ENCODE results near the gene DTD1.

DNA sequence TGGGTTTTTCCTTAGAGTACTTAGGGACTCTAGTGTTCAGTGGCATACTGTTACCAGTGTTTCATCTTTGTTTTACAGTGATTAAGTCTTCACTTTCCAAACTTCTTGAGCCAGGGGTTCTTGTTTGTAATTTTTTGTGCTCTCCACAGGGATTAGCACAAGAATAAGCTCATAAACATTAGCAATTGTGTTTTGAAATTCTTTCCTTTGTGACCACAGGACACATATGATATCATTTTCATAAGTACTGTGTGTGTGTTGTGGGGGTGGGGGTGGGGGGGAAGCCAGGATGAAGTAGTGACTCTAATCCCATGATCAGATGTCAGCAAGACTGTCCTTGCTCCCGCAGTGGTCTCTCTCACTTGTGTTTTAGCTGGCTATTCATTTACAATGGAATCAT, 124.3 kb downstream of the DTD1 start:
- TF ChIP-seq POLR2A (IDR thresholded peaks at IDR 0.05), result no peak
- TF ChIP-seq, protein P1, sequence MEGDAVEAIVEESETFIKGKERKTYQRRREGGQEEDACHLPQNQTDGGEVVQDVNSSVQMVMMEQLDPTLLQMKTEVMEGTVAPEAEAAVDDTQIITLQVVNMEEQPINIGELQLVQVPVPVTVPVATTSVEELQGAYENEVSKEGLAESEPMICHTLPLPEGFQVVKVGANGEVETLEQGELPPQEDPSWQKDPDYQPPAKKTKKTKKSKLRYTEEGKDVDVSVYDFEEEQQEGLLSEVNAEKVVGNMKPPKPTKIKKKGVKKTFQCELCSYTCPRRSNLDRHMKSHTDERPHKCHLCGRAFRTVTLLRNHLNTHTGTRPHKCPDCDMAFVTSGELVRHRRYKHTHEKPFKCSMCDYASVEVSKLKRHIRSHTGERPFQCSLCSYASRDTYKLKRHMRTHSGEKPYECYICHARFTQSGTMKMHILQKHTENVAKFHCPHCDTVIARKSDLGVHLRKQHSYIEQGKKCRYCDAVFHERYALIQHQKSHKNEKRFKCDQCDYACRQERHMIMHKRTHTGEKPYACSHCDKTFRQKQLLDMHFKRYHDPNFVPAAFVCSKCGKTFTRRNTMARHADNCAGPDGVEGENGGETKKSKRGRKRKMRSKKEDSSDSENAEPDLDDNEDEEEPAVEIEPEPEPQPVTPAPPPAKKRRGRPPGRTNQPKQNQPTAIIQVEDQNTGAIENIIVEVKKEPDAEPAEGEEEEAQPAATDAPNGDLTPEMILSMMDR (IDR thresholded peaks at IDR 0.05), result no peak
